Endothelial cell of umbilical vein (primary cell): Measurements from ENCODE around the gene RNF10. TPM values are rescaled to one million over a fixed set of nuclear protein-coding genes. Genes with fewer than 3 reads are reported as not detected.

Source experiments
- BruUV-seq: library from RNA; stranded (reverse); fragments of 400-500 nt; replicated peaks from 2 replicates; lab custom pipeline; 2021; lab: Mats Ljungman, UMichigan
- CTCF ChIA-PET: fragments of 300-600, 350-600 bp; sonication (Branson Sonifier 250); formaldehyde crosslinking; loops from one replicate; lab custom pipeline; 2021; ENCODE audit warnings: antibody characterized with exemption, inconsistent platforms; lab: Charles Lee
- POLR2A ChIA-PET: fragments of 300-600, 350-600 bp; sonication (Branson Sonifier 250); formaldehyde crosslinking; loops from one replicate; lab custom pipeline; 2021; ENCODE audit warnings: antibody characterized with exemption, inconsistent platforms; lab: Charles Lee
- DNase-seq: peaks from one replicate; pipeline ENCODE4 v3.0.0-alpha.2; 2011; ENCODE audit warnings: low read depth, low spot score
- FAIRE-seq: peaks from 2 replicates; lab custom pipeline; 2011; peaks lifted over from hg19 to GRCh38; lab: Jason Lieb, UNC
- H2AFZ ChIP-seq: 2 replicates; pipeline ENCODE4 v1.6.0; 2012; ENCODE audit warnings: low read depth, low read length, control low read depth, inconsistent platforms
- H3K27ac ChIP-seq: 2 replicates; pipeline ENCODE4 v1.5.1; 2011; ENCODE audit warnings: low read depth, mild to moderate bottlenecking, control low read depth, low read length, moderate library complexity; ENCODE audit not compliant: insufficient read depth
- H3K27me3 ChIP-seq, 2 experiments: 2 replicates each; pipeline versions ENCODE4 v1.6.0 to v1.6.1; 2011; ENCODE audit warnings: low read length in 2 of 2, mixed read lengths in 1 of 2; ENCODE audit not compliant: control insufficient read depth in 2 of 2, insufficient read depth in 2 of 2
- H3K36me3 ChIP-seq, 2 experiments: 2 replicates in 1 of 2; 3 replicates in 1 of 2; pipeline ENCODE4 v1.5.1; 2011; ENCODE audit warnings: low read length in 2 of 2, mild to moderate bottlenecking in 1 of 2, moderate library complexity in 1 of 2; ENCODE audit not compliant: control insufficient read depth in 2 of 2, insufficient read depth in 2 of 2; ENCODE audit errors: extremely low read depth in 1 of 2
- H3K4me1 ChIP-seq: 3 replicates; pipeline ENCODE4 v1.5.1; 2011; ENCODE audit warnings: mild to moderate bottlenecking, low read length; ENCODE audit not compliant: control insufficient read depth, insufficient read depth; ENCODE audit errors: extremely low read depth
- H3K4me2 ChIP-seq: 2 replicates; pipeline ENCODE4 v1.6.1; 2011; ENCODE audit warnings: low read length, control low read depth, mixed read lengths; ENCODE audit not compliant: insufficient read depth
- H3K4me3 ChIP-seq, 3 experiments: fragments of 200-600 bp in 1 of 3; sonication (generic), shearing (Covaris generic) in 1 of 3; replicated peaks in 1 of 3; 2 replicates each; pipeline ENCODE4 v1.5.1; 2011 to 2016; ENCODE audit warnings: control low read depth in 3 of 3, low read length in 3 of 3, mild to moderate bottlenecking in 2 of 3, inconsistent platforms in 1 of 3, low read depth in 1 of 3, moderate library complexity in 1 of 3; ENCODE audit not compliant: insufficient read depth in 1 of 3
- H3K79me2 ChIP-seq: 2 replicates; pipeline ENCODE4 v1.6.0; 2012; ENCODE audit warnings: low read length, inconsistent platforms; ENCODE audit not compliant: control insufficient read depth, insufficient read depth
- H3K9ac ChIP-seq: replicated peaks from 2 replicates; pipeline ENCODE3; 2011; ENCODE audit warnings: low read length, control low read depth; ENCODE audit not compliant: insufficient read depth; ENCODE audit errors: extremely low read depth
- H3K9me1 ChIP-seq: replicated peaks from 3 replicates; pipeline ENCODE4 v1.6.0; 2011; ENCODE audit warnings: mild to moderate bottlenecking, low read length; ENCODE audit not compliant: control insufficient read depth, insufficient read depth; ENCODE audit errors: extremely low read depth
- H3K9me3 ChIP-seq: replicated peaks from 2 replicates; pipeline ENCODE4 v1.5.1; 2012; ENCODE audit warnings: low read length, inconsistent platforms; ENCODE audit not compliant: control insufficient read depth, insufficient read depth
- H4K20me1 ChIP-seq: replicated peaks from 2 replicates; pipeline ENCODE3; 2011; ENCODE audit warnings: mild to moderate bottlenecking, low read length; ENCODE audit not compliant: control insufficient read depth, insufficient read depth; ENCODE audit errors: extremely low read depth
- CTCF ChIP-seq, 2 donors: IDR thresholded peaks; 1 replicate in 1 of 2; 2 replicates in 1 of 2; pipeline ENCODE4 v1.5.1; 2011; ENCODE audit warnings: low read length in 2 of 2, mild to moderate bottlenecking in 2 of 2, moderate library complexity in 2 of 2, control low read depth in 1 of 2, inconsistent platforms in 1 of 2, low read depth in 1 of 2; ENCODE audit not compliant: insufficient read depth in 1 of 2; ENCODE audit errors: extremely low read depth in 1 of 2
- EZH2 ChIP-seq: IDR thresholded peaks from 2 replicates; pipeline ENCODE4 v1.6.1; 2012; ENCODE audit warnings: borderline replicate concordance, low read depth, mild to moderate bottlenecking, moderate library complexity, low read length, inconsistent platforms; ENCODE audit not compliant: severe bottlenecking
- FOS ChIP-seq: IDR thresholded peaks from 2 replicates; pipeline ENCODE4 v1.6.1; 2011; ENCODE audit warnings: mild to moderate bottlenecking, low read length, moderate library complexity, borderline replicate concordance; ENCODE audit not compliant: insufficient read depth
- JUN ChIP-seq: IDR thresholded peaks from 2 replicates; pipeline ENCODE4 v1.6.1; 2011; ENCODE audit warnings: borderline replicate concordance, low read depth; ENCODE audit not compliant: insufficient read length, insufficient read depth
- dilution Hi-C: fragments of 300-500 bp; cut with MboI; formaldehyde crosslinking; loops from one replicate; pipeline ENCODE4 v1.15.0; 2019; ENCODE audit warnings: low sequenced_read_pairs; ENCODE audit not compliant: extremely low pct_ligation_motif_present
- intact Hi-C: fragments of 100-400 bp; cut with micrococcal nuclease; formaldehyde crosslinking; loops from one replicate; pipeline ENCODE4 v1.10.0; 2022
- polyA plus RNA-seq, 4 experiments: library from polyadenylated mRNA; depleted of rRNA in 3 of 4; stranded (reverse) in 3 of 4; unstranded in 1 of 4; fragments of >200 nt; gene quantifications; 2 replicates each; pipeline versions ENCODE4 v1.2.1 to v1.2.3, GENCODE V29; 2011 to 2012; ENCODE audit warnings: missing spikeins in 1 of 4
- small RNA-seq: library from RNA; depleted of rRNA; stranded (forward); fragments of <200 nt; gene quantifications from one replicate; pipeline ENCODE3, GENCODE V24; 2012; ENCODE audit warnings: low replicate concordance, low read depth; ENCODE audit not compliant: insufficient read depth, insufficient read length
- total RNA-seq: library from RNA; stranded (reverse); gene quantifications from 2 replicates; pipeline ENCODE4 v1.2.3, GENCODE V29; 2021
- TF ChIP-seq, protein P1 (sequence below): IDR thresholded peaks from 2 replicates; pipeline ENCODE4 v1.6.1; 2011; ENCODE audit not compliant: insufficient read depth, insufficient read length

The RNF10 gene
- total and polyA plus RNA-seq, 2 donors (not counting 3 experiments of a cell fraction or from before 2014, with no cell fraction given): 120 to 236 TPM

DNA sequence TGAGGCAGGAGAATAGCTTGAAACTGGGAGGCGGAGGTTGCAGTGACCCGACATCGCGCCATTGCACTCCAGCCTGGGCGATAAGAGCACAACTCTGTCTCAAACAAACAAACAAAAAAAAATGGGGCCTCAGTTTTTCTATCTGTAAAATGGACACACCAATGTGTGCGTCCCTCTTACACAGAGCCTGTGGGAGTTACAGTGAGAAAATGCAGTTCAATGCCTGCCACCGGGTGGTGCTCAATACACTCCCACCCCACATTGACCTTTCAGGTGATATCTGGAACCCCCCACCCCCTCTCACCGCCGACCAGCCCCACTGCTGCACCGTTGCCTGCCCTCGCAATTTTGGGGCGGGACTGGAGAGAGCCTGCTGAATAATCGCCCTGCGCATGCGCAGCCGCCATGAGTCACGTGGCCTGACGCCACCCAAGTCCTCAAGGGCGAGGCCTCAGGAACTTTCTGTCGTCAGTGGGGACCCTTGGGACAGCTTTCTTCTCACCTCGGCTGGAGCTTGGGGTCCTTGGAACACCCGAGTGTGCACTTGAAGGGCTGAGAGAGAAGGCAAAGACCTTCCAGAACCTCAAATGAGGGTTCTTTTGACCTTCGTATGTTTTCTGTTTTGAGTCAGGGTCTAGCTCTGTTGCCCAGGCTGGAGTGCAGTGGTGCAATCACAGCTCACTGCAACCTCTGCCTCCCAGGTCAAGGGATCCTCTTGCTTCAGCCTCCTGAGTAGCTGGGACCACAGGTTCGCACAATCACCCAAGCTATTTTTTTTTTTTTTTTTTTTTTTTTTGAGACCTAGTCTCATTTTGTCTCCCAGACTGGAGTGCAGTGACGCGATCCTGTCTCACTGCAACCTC, 91.6 kb downstream of the RNF10 start:
- no peak overlapping the region for H3K4me3 ChIP-seq

More for the DNA sequence above, 91.6 kb downstream of the RNF10 start:
- intact Hi-C loops (no loop called here), dilution Hi-C loops (no loop called here)
- DNase-seq (no peak), FAIRE-seq (peak; percentile 31)
- Histone ChIP-seq H4K20me1 (no peaks in the 10 kb centered on the region), H2AFZ (no peak overlapping the region), H3K4me1 (no peaks in the 10 kb centered on the region), H3K4me2 (no peak overlapping the region), H3K27ac (no peak overlapping the region), H3K9me1 (no peaks in the 10 kb centered on the region), H3K27me3 (peaks cover 0 to 3% of the 10 kb centered on the region in 2 experiments), H3K79me2 (no peaks in the 10 kb centered on the region), H3K9me3 (no peaks in the 10 kb centered on the region), H3K9ac (no peak overlapping the region), H3K36me3 (no peaks in the 10 kb centered on the region)
- ChIA-PET POLR2A (interaction anchor here (0.6 kb wide), 1 partner anchor 24 kb away, joined by 7 read pairs; no protein-coding TSS in a partner anchor), CTCF (interaction anchor here (0.6 to 2.7 kb wide), 3 partner anchors 23 to 1733 kb away, joined by 3 to 11 read pairs (median 4); no protein-coding TSS in a partner anchor)
- no peak for TF ChIP-seq JUN
- TF ChIP-seq FOS: no peak
- peak in 1 of 2 donors; percentile 28 for TF ChIP-seq CTCF (IDR thresholded peaks at IDR 0.05; ENCODE audit: extremely low read depth in 1 of 2, insufficient read depth in 1 of 2, low read depth in 1 of 2, low read length in 2 of 2)
- TF ChIP-seq, protein P1, sequence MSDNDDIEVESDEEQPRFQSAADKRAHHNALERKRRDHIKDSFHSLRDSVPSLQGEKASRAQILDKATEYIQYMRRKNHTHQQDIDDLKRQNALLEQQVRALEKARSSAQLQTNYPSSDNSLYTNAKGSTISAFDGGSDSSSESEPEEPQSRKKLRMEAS: peak; percentile 7
- TF ChIP-seq EZH2: no peak
- no TSS peak for BruUV-seq

Small RNA genes lying within 50 kb of the gene (small RNA-seq; reads per million reads assigned to genes)
- gene RF00019: not detected

Other genes with a start within 250 kb of the RNF10 start
- gene RNU4-2, start 242.5 kb upstream of the RNF10 start, total RNA-seq: 2,424 and 7,220 TPM in 2 replicates
- gene RNU4-2, start 242.5 kb upstream of the RNF10 start, polyA plus RNA-seq: under 0.01 TPM in 2 replicates
- 2,141 and 7,155 TPM in 2 replicates for gene RNU4-1, start 241.1 kb upstream of the RNF10 start, total RNA-seq
- under 0.01 TPM in 2 replicates for gene RNU4-1, start 241.1 kb upstream of the RNF10 start, polyA plus RNA-seq
- gene SIRT4, start 232.0 kb upstream of the RNF10 start, total RNA-seq: 1.2 and 1.4 TPM in 2 replicates
- 0.76 and 0.79 TPM in 2 replicates for gene SIRT4, start 232.0 kb upstream of the RNF10 start, polyA plus RNA-seq
- not detected in 2 replicates for gene PLA2G1B, start 206.6 kb upstream of the RNF10 start, total RNA-seq
- not detected in 2 replicates for gene PLA2G1B, start 206.6 kb upstream of the RNF10 start, polyA plus RNA-seq
- 0.12 TPM in 1 of 2 replicates, not detected in the other for gene MSI1, start 165.2 kb upstream of the RNF10 start, total RNA-seq
- 0.01 TPM in 1 of 2 replicates, not detected in the other for gene MSI1, start 165.2 kb upstream of the RNF10 start, polyA plus RNA-seq
- gene COX6A1, start 96.2 kb upstream of the RNF10 start, total RNA-seq: 299 and 302 TPM in 2 replicates
- gene COX6A1, start 96.2 kb upstream of the RNF10 start, polyA plus RNA-seq: 1,327 and 1,773 TPM in 2 replicates
- gene TRIAP1, start 88.0 kb upstream of the RNF10 start, total RNA-seq: 46.0 and 48.1 TPM in 2 replicates
- gene TRIAP1, start 88.0 kb upstream of the RNF10 start, polyA plus RNA-seq: 18.0 and 26.1 TPM in 2 replicates
- gene GATC, start 87.9 kb upstream of the RNF10 start, total RNA-seq: 28.8 and 33.1 TPM in 2 replicates
- 11.8 and 13.0 TPM in 2 replicates for gene GATC, start 87.9 kb upstream of the RNF10 start, polyA plus RNA-seq
- gene SRSF9, start 64.6 kb upstream of the RNF10 start, total RNA-seq: 226 and 238 TPM in 2 replicates
- 97.7 and 153 TPM in 2 replicates for gene SRSF9, start 64.6 kb upstream of the RNF10 start, polyA plus RNA-seq
- 469 TPM in 2 replicates for gene DYNLL1, start 38.2 kb upstream of the RNF10 start, total RNA-seq
- gene DYNLL1, start 38.2 kb upstream of the RNF10 start, polyA plus RNA-seq: 538 and 600 TPM in 2 replicates
- 19.7 and 27.2 TPM in 2 replicates for gene COQ5, start 5.2 kb upstream of the RNF10 start, total RNA-seq
- 18.4 and 23.7 TPM in 2 replicates for gene COQ5, start 5.2 kb upstream of the RNF10 start, polyA plus RNA-seq
- 25.7 and 30.5 TPM in 2 replicates for gene POP5, start 47.0 kb downstream of the RNF10 start, total RNA-seq
- gene POP5, start 47.0 kb downstream of the RNF10 start, polyA plus RNA-seq: 56.7 and 60.2 TPM in 2 replicates
- 0.31 and 0.32 TPM in 2 replicates for gene CABP1, start 106.3 kb downstream of the RNF10 start, total RNA-seq
- 0.07 TPM in 1 of 2 replicates, not detected in the other for gene CABP1, start 106.3 kb downstream of the RNF10 start, polyA plus RNA-seq
- 132 and 144 TPM in 2 replicates for gene MLEC, start 152.8 kb downstream of the RNF10 start, total RNA-seq
- 18.6 and 28.4 TPM in 2 replicates for gene MLEC, start 152.8 kb downstream of the RNF10 start, polyA plus RNA-seq
- gene UNC119B, start 176.1 kb downstream of the RNF10 start, total RNA-seq: 26.8 and 33.7 TPM in 2 replicates
- gene UNC119B, start 176.1 kb downstream of the RNF10 start, polyA plus RNA-seq: 22.6 and 23.1 TPM in 2 replicates
- 8.2 and 9.5 TPM in 2 replicates for gene ACADS, start 191.5 kb downstream of the RNF10 start, total RNA-seq
- 8.9 and 10.4 TPM in 2 replicates for gene ACADS, start 191.5 kb downstream of the RNF10 start, polyA plus RNA-seq